Neuronal stem cell (in vitro differentiated cells): Measurements from ENCODE around the gene HNRNPLL.

Experiments
- DNase-seq: peaks from one replicate; pipeline ENCODE4 v3.0.0-alpha.2; 2013; ENCODE audit warnings: low spot score
- H2AFZ ChIP-seq: one replicate; pipeline ENCODE4 v1.6.1; 2013; ENCODE audit warnings: mild to moderate bottlenecking, low read length, inconsistent platforms
- H2AK5ac ChIP-seq: 2 replicates; pipeline ENCODE4 v1.6.1; 2013; ENCODE audit warnings: low read depth, mild to moderate bottlenecking, inconsistent platforms, low read length, moderate library complexity, mixed read lengths
- H2BK120ac ChIP-seq: 2 replicates; pipeline ENCODE4 v1.6.1; 2013; ENCODE audit warnings: low read depth, mild to moderate bottlenecking, inconsistent platforms, low read length, moderate library complexity, mixed read lengths
- H2BK12ac ChIP-seq: one replicate; pipeline ENCODE4 v1.6.1; 2013; ENCODE audit warnings: low read length, inconsistent platforms
- H2BK15ac ChIP-seq: 2 replicates; pipeline ENCODE4 v1.6.1; 2013; ENCODE audit warnings: mild to moderate bottlenecking, low read length, inconsistent platforms, mixed read lengths
- H2BK5ac ChIP-seq: one replicate; pipeline ENCODE4 v1.6.1; 2013; ENCODE audit warnings: inconsistent platforms, mild to moderate bottlenecking, low read length, moderate library complexity
- H3K14ac ChIP-seq: one replicate; pipeline ENCODE4 v1.6.1; 2013; ENCODE audit warnings: low read length, inconsistent platforms
- H3K18ac ChIP-seq: 2 replicates; pipeline ENCODE4 v1.6.1; 2013; ENCODE audit warnings: low read length, inconsistent platforms
- H3K23ac ChIP-seq: 2 replicates; pipeline ENCODE4 v1.6.1; 2013; ENCODE audit warnings: low read depth, mild to moderate bottlenecking, mixed read lengths, low read length, inconsistent platforms; ENCODE audit not compliant: poor library complexity
- H3K27ac ChIP-seq: replicated peaks from 3 replicates; pipeline ENCODE4 v1.5.1; 2013; ENCODE audit warnings: low read length, inconsistent platforms
- H3K27me3 ChIP-seq, 3 experiments: 2 replicates each; pipeline ENCODE4 v1.6.1; 2013; ENCODE audit warnings: low read length in 3 of 3, mild to moderate bottlenecking in 2 of 3, inconsistent platforms in 1 of 3, low read depth in 1 of 3, mixed read lengths in 1 of 3, moderate library complexity in 1 of 3; ENCODE audit not compliant: control insufficient read depth in 3 of 3, insufficient read depth in 3 of 3
- H3K36me3 ChIP-seq, 2 donors: replicated peaks in 1 of 2; 2 replicates each; pipeline ENCODE4 v1.6.1; 2013; ENCODE audit warnings: low read length in 2 of 2; ENCODE audit not compliant: control insufficient read depth in 2 of 2, insufficient read depth in 2 of 2
- H3K4ac ChIP-seq: 2 replicates; pipeline ENCODE4 v1.6.1; 2013; ENCODE audit warnings: inconsistent platforms, mild to moderate bottlenecking, low read length, moderate library complexity
- H3K4me1 ChIP-seq, 2 donors: 1 replicate in 1 of 2; 2 replicates in 1 of 2; pipeline ENCODE4 v1.6.1; 2013; ENCODE audit warnings: low read length in 2 of 2, low read depth in 1 of 2; ENCODE audit not compliant: control insufficient read depth in 2 of 2, insufficient read depth in 1 of 2
- H3K4me2 ChIP-seq: one replicate; pipeline ENCODE4 v1.6.1; 2013; ENCODE audit warnings: mild to moderate bottlenecking, low read length, inconsistent platforms; ENCODE audit not compliant: insufficient read depth, poor library complexity, severe bottlenecking
- H3K4me3 ChIP-seq, 2 donors: 2 replicates each; pipeline ENCODE4 v1.5.1; 2013; ENCODE audit warnings: low read length in 2 of 2, mild to moderate bottlenecking in 2 of 2, inconsistent platforms in 1 of 2, moderate library complexity in 1 of 2
- H3K79me1 ChIP-seq: one replicate; pipeline ENCODE4 v1.6.1; 2013; ENCODE audit warnings: low read depth, mild to moderate bottlenecking, inconsistent platforms, low read length, moderate library complexity
- H3K9ac ChIP-seq: one replicate; pipeline ENCODE4 v1.6.1; 2013; ENCODE audit warnings: mild to moderate bottlenecking, low read depth, low read length, inconsistent platforms; ENCODE audit not compliant: poor library complexity
- H3K9me3 ChIP-seq, 2 donors: replicated peaks in 1 of 2; 2 replicates each; pipeline versions ENCODE3 to v1.6.1; 2013; ENCODE audit warnings: low read length in 2 of 2, mild to moderate bottlenecking in 2 of 2, inconsistent platforms in 1 of 2, low read depth in 1 of 2, mixed read lengths in 1 of 2, moderate library complexity in 1 of 2; ENCODE audit not compliant: control insufficient read depth in 2 of 2, insufficient read depth in 1 of 2
- H4K8ac ChIP-seq: one replicate; pipeline ENCODE4 v1.6.1; 2013; ENCODE audit warnings: low read depth, mild to moderate bottlenecking, inconsistent platforms, low read length, moderate library complexity
- H4K91ac ChIP-seq: one replicate; pipeline ENCODE4 v1.6.1; 2013; ENCODE audit warnings: low read length, low read depth, mild to moderate bottlenecking, inconsistent platforms; ENCODE audit not compliant: poor library complexity
- WGBS, 2 donors: extraction: QIAGEN DNeasy Blood & Tissue Kit; methylation state at CpG; one replicate each; pipeline ENCODE4 v1.1.7; 2013; ENCODE audit warnings: missing lambda C conversion rate in 2 of 2, mixed read lengths in 1 of 2; ENCODE audit not compliant: insufficient read length in 2 of 2, insufficient replicate concordance in 1 of 2; ENCODE audit errors: extremely low coverage in 2 of 2; 5-methylcytosine and 5-hydroxymethylcytosine counted together

The HNRNPLL gene

GRCh38 chr2:38584881-38585280 is 17.8 kb downstream of the HNRNPLL start:
- Histone ChIP-seq H2AK5ac (no peak overlapping the region), H3K4me3 (no peak overlapping the region), H4K91ac (no peak overlapping the region), H3K14ac (no peak overlapping the region), H2AFZ (no peak overlapping the region), H3K4ac (no peak overlapping the region), H2BK12ac (no peak overlapping the region), H3K79me1 (peaks cover 3% of the 10 kb centered on the region), H2BK15ac (no peak overlapping the region), H3K27ac (no peak overlapping the region), H3K27me3 (no peaks in the 10 kb centered on the region), H3K18ac (no peak overlapping the region), H3K23ac (no peak overlapping the region), H2BK5ac (no peak overlapping the region), H2BK120ac (no peak overlapping the region), H3K4me1 (no peaks in the 10 kb centered on the region), H3K9me3 (no peaks in the 10 kb centered on the region), H4K8ac (no peak overlapping the region), H3K9ac (no peak overlapping the region), H3K4me2 (no peak overlapping the region), H3K36me3 (peaks cover 9 to 96% of the 10 kb centered on the region in 2 donors)
- 100% methylated on average over 1 of the region's 1 CpG; no CpG with 5 or more reads in 1 of the 2 donors for WGBS, 2 donors
- no peak for DNase-seq

GRCh38 chr2:38583994-38584393 is 18.7 kb downstream of the HNRNPLL start:
- Histone ChIP-seq H4K91ac (no peak overlapping the region), H3K4me2 (no peak overlapping the region), H2BK15ac (no peak overlapping the region), H2BK12ac (no peak overlapping the region), H3K23ac (no peak overlapping the region), H3K4me3 (no peak overlapping the region), H4K8ac (no peak overlapping the region), H2AFZ (no peak overlapping the region), H2BK5ac (no peak overlapping the region), H3K4me1 (no peaks in the 10 kb centered on the region), H3K14ac (no peak overlapping the region), H3K27ac (no peak overlapping the region), H2BK120ac (no peak overlapping the region), H3K79me1 (peaks cover 3% of the 10 kb centered on the region), H3K4ac (no peak overlapping the region), H3K36me3 (peaks cover 9 to 95% of the 10 kb centered on the region in 2 donors), H3K27me3 (no peaks in the 10 kb centered on the region), H3K18ac (no peak overlapping the region), H3K9me3 (no peaks in the 10 kb centered on the region), H3K9ac (no peak overlapping the region), H2AK5ac (no peak overlapping the region)
- no CpG with 5 or more reads among the region's 5 CpGs for WGBS, 2 donors
- DNase-seq = no peak

- Histone ChIP-seq H3K79me1 (peaks cover 3% of the 10 kb centered on the region), H3K4me3 (no peak overlapping the region), H2BK120ac (no peak overlapping the region), H3K4ac (no peak overlapping the region), H3K27ac (no peak overlapping the region), H3K9me3 (no peaks in the 10 kb centered on the region), H3K36me3 (peaks cover 11 to 95% of the 10 kb centered on the region in 2 donors), H3K4me1 (no peaks in the 10 kb centered on the region), H3K9ac (no peak overlapping the region), H3K23ac (no peak overlapping the region), H2BK12ac (no peak overlapping the region), H3K14ac (no peak overlapping the region), H3K18ac (no peak overlapping the region), H2BK15ac (no peak overlapping the region), H3K4me2 (no peak overlapping the region), H2AFZ (no peak overlapping the region), H2BK5ac (no peak overlapping the region), H3K27me3 (no peaks in the 10 kb centered on the region), H2AK5ac (no peak overlapping the region), H4K8ac (no peak overlapping the region), H4K91ac (no peak overlapping the region)
- no CpG with 5 or more reads among the region's 3 CpGs for WGBS, 2 donors
- no peak for DNase-seq
These were observed 19.2 kb downstream of the HNRNPLL start for GRCh38 chr2:38583524-38583923.

- H3K14ac ChIP-seq = no peak overlapping the region
- WGBS, 2 donors = no CpG with 5 or more reads among the region's 9 CpGs
- no peaks in the 10 kb centered on the region for H3K4me1 ChIP-seq
- no peak overlapping the region for H2AK5ac ChIP-seq
- H3K9me3 ChIP-seq = no peaks in the 10 kb centered on the region
- H3K36me3 ChIP-seq = peaks cover 13 to 98% of the 10 kb centered on the region in 2 donors
- no peaks in the 10 kb centered on the region for H3K79me1 ChIP-seq
- no peak overlapping the region for H3K4ac ChIP-seq
- H3K9ac ChIP-seq = no peak overlapping the region
- no peak overlapping the region for H2BK15ac ChIP-seq
- H3K23ac ChIP-seq = no peak overlapping the region
- H3K4me3 ChIP-seq = no peak overlapping the region
- no peak overlapping the region for H3K27ac ChIP-seq
- no peak overlapping the region for H4K8ac ChIP-seq
- no peak overlapping the region for H2BK5ac ChIP-seq
- H3K27me3 ChIP-seq = no peaks in the 10 kb centered on the region
- H2AFZ ChIP-seq = no peak overlapping the region
- no peak overlapping the region for H2BK12ac ChIP-seq
- no peak overlapping the region for H4K91ac ChIP-seq
- H2BK120ac ChIP-seq = no peak overlapping the region
- no peak overlapping the region for H3K4me2 ChIP-seq
- DNase-seq = peak; percentile 51
- no peak overlapping the region for H3K18ac ChIP-seq
These were observed 21.3 kb downstream of the HNRNPLL start for GRCh38 chr2:38581193-38582147.
